ENCODE results near the gene IFT122. TPM values are rescaled to one million over a fixed set of nuclear protein-coding genes. Genes with fewer than 3 reads are reported as not detected.
A peak's percentile ranks its signal among the peaks of the same experiment; 100 is the strongest.
"Not testable (repeated sequence)": the region's sequence is repeated elsewhere in the genome, so short reads cannot be mapped to it uniquely, and the experiment has no call there.

Gene IFT122
- total and polyA plus RNA-seq, 2 experiments from 2014 or later: 10.2 to 38.8 TPM

DNA sequence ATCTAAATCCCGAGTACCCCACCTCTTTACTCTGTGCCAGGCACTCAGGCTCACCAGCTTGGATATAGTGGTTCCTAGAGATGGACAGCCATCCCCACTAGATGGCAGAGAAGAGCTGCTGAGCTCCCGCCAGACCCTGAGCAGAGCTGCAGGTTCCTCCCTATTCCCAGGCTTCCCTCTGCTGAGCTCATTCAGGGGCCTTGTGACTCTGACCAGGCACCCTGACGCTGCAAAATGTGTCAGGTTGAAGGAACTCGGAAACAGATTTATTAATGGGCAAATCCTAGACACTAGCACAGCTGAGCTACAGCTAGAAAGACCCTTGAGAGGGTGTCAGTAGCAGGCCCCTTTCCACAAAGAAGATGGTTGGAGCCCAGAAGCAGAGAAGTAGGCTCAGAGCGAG, 50.2 kb downstream of the IFT122 start:
- TF ChIP-seq, protein P1, sequence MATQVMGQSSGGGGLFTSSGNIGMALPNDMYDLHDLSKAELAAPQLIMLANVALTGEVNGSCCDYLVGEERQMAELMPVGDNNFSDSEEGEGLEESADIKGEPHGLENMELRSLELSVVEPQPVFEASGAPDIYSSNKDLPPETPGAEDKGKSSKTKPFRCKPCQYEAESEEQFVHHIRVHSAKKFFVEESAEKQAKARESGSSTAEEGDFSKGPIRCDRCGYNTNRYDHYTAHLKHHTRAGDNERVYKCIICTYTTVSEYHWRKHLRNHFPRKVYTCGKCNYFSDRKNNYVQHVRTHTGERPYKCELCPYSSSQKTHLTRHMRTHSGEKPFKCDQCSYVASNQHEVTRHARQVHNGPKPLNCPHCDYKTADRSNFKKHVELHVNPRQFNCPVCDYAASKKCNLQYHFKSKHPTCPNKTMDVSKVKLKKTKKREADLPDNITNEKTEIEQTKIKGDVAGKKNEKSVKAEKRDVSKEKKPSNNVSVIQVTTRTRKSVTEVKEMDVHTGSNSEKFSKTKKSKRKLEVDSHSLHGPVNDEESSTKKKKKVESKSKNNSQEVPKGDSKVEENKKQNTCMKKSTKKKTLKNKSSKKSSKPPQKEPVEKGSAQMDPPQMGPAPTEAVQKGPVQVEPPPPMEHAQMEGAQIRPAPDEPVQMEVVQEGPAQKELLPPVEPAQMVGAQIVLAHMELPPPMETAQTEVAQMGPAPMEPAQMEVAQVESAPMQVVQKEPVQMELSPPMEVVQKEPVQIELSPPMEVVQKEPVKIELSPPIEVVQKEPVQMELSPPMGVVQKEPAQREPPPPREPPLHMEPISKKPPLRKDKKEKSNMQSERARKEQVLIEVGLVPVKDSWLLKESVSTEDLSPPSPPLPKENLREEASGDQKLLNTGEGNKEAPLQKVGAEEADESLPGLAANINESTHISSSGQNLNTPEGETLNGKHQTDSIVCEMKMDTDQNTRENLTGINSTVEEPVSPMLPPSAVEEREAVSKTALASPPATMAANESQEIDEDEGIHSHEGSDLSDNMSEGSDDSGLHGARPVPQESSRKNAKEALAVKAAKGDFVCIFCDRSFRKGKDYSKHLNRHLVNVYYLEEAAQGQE (IDR thresholded peaks at IDR 0.05; ENCODE audit: unreplicated experiment): no peak
- TF ChIP-seq, protein P2, sequence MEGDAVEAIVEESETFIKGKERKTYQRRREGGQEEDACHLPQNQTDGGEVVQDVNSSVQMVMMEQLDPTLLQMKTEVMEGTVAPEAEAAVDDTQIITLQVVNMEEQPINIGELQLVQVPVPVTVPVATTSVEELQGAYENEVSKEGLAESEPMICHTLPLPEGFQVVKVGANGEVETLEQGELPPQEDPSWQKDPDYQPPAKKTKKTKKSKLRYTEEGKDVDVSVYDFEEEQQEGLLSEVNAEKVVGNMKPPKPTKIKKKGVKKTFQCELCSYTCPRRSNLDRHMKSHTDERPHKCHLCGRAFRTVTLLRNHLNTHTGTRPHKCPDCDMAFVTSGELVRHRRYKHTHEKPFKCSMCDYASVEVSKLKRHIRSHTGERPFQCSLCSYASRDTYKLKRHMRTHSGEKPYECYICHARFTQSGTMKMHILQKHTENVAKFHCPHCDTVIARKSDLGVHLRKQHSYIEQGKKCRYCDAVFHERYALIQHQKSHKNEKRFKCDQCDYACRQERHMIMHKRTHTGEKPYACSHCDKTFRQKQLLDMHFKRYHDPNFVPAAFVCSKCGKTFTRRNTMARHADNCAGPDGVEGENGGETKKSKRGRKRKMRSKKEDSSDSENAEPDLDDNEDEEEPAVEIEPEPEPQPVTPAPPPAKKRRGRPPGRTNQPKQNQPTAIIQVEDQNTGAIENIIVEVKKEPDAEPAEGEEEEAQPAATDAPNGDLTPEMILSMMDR (conservative IDR thresholded peaks at IDR 0.05; ENCODE audit: low read depth in 2 of 2): peak; percentile 87 to 93
- TF ChIP-seq NANOG (IDR thresholded peaks at IDR 0.05; ENCODE audit: borderline replicate concordance) (no peak), EZH2 (IDR thresholded peaks at IDR 0.05; ENCODE audit: low read depth, unreplicated experiment) (no peak), POLR2AphosphoS5 (IDR thresholded peaks at IDR 0.05; ENCODE audit: low read depth) (no peak), ZNF114 (CRISPR knock-in tag; IDR thresholded peaks at IDR 0.05) (no peak), EZH2phosphoT487 (IDR thresholded peaks at IDR 0.05; ENCODE audit: unreplicated experiment) (no peak), STAT1 (IDR thresholded peaks at IDR 0.05; ENCODE audit: unreplicated experiment) (no peak)
- TF ChIP-seq, protein P3, sequence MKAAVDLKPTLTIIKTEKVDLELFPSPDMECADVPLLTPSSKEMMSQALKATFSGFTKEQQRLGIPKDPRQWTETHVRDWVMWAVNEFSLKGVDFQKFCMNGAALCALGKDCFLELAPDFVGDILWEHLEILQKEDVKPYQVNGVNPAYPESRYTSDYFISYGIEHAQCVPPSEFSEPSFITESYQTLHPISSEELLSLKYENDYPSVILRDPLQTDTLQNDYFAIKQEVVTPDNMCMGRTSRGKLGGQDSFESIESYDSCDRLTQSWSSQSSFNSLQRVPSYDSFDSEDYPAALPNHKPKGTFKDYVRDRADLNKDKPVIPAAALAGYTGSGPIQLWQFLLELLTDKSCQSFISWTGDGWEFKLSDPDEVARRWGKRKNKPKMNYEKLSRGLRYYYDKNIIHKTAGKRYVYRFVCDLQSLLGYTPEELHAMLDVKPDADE (IDR thresholded peaks at IDR 0.05): no peak
- Histone ChIP-seq H4K20me1 (replicated peaks; ENCODE audit: insufficient read depth) (no peaks in the 10 kb centered on the region), H3K27ac (ENCODE audit: low read depth) (0 out of 2 replicates have a peak overlapping the region, but pooled peaks have one; percentile 2), H3K4me3 (no peak overlapping the region), H2AFZ (no peak overlapping the region), H3K4me2 (no peak overlapping the region), H3K4me1 (ENCODE audit: insufficient read depth) (peaks cover 20% of the 10 kb centered on the region), H3K36me3 (ENCODE audit: insufficient read depth) (no peaks in the 10 kb centered on the region), H3K9me2 (ENCODE audit: insufficient read depth) (no peaks in the 10 kb centered on the region), H3K79me2 (replicated peaks; ENCODE audit: insufficient read depth) (no peaks in the 10 kb centered on the region), H3K27me3 (ENCODE audit: insufficient read depth) (no peaks in the 10 kb centered on the region), H3F3A (replicated peaks; ENCODE audit: low read depth) (no peaks in the 10 kb centered on the region)
- ATAC-seq (peak; percentile 93), DNase-seq (ENCODE audit: low spot score) (peak; percentile 89)
- Mint-ChIP-seq H3K36me3 (ENCODE audit: low read depth) (no peaks in the 10 kb centered on the region; the same call in 1 of the 3 replicates), H3K27ac (peak overlapping the region; percentile 96), H3K4me1 (peaks cover 39% of the 10 kb centered on the region), H3K9me3 (no peaks in the 10 kb centered on the region), H3K27me3 (ENCODE audit: insufficient read depth, low read depth, poor library complexity) (peaks cover 15% of the 10 kb centered on the region), H3K4me3 (no peak overlapping the region)

DNA sequence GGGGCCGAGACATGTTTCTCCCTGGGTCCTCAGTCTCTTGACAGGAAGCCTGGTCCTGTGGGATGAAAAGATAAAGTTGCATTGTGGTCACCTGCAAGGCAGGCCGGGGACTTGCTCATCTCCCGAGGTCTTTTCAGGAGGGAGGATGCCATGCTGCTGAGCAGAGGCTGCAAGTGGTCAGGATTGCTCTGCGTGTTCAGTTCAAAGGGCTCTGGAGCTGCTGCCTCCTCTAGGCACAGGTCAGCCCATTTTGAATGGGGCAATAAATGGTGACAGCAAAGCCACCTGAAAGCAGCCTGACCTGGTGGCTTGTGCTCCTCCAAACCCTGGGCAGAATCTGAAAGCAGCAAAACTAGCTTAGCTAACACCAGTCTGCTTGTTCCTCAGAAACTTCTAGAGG, 51.1 kb downstream of the IFT122 start:
- H3K36me3 ChIP-seq (ENCODE audit: insufficient read depth); H3K27me3 ChIP-seq (ENCODE audit: insufficient read depth); H3K36me3 Mint-ChIP-seq (ENCODE audit: low read depth); H3K4me3 Mint-ChIP-seq; H3F3A ChIP-seq (replicated peaks; ENCODE audit: low read depth); H4K20me1 ChIP-seq (replicated peaks; ENCODE audit: insufficient read depth); H3K79me2 ChIP-seq (replicated peaks; ENCODE audit: insufficient read depth); H3K9me2 ChIP-seq (ENCODE audit: insufficient read depth); H2AFZ ChIP-seq; H3K4me2 ChIP-seq; H3K4me3 ChIP-seq; H3K9me3 Mint-ChIP-seq; ATAC-seq; DNase-seq (ENCODE audit: low spot score): not testable (repeated sequence)
- H3K4me1 ChIP-seq (ENCODE audit: insufficient read depth): peaks cover 18% of the 10 kb centered on the region
- Mint-ChIP-seq H3K27me3 (ENCODE audit: insufficient read depth, low read depth, poor library complexity) (peaks cover 15% of the 10 kb centered on the region), H3K4me1 (peaks cover 35% of the 10 kb centered on the region), H3K27ac (peak overlapping the region; percentile 96)
- H3K27ac ChIP-seq (ENCODE audit: low read depth): 0 out of 2 replicates have a peak overlapping the region, but pooled peaks have one; percentile 2
